Osteoblast (primary cell): ENCODE measurements around the gene ITPR1. TPM values are rescaled to one million over a fixed set of nuclear protein-coding genes. Genes with fewer than 3 reads are reported as not detected.

ENCODE experiments used
- DNase-seq: peaks from one replicate; pipeline ENCODE4 v3.0.0; 2011; ENCODE audit warnings: low spot score, mixed read lengths; ENCODE audit not compliant: insufficient read length; ENCODE audit errors: missing footprints
- H2AFZ ChIP-seq: 2 replicates; pipeline ENCODE4 v1.6.0; 2011; ENCODE audit warnings: mild to moderate bottlenecking, low read length
- H3K27ac ChIP-seq: 2 replicates; pipeline ENCODE4 v1.5.1; 2011; ENCODE audit warnings: mild to moderate bottlenecking, low read depth, low read length, moderate library complexity
- H3K27me3 ChIP-seq: 2 replicates; pipeline ENCODE4 v1.6.0; 2012; ENCODE audit warnings: mild to moderate bottlenecking, control low read depth, inconsistent platforms, low read length, moderate library complexity; ENCODE audit not compliant: insufficient read depth
- H3K36me3 ChIP-seq: 2 replicates; pipeline ENCODE4 v1.5.1; 2011; ENCODE audit warnings: mild to moderate bottlenecking, low read length, control low read depth, moderate library complexity; ENCODE audit not compliant: insufficient read depth
- H3K4me1 ChIP-seq: 2 replicates; pipeline ENCODE4 v1.5.1; 2011; ENCODE audit warnings: mild to moderate bottlenecking, low read length, control low read depth, moderate library complexity; ENCODE audit not compliant: insufficient read depth
- H3K4me2 ChIP-seq: 2 replicates; pipeline ENCODE4 v1.6.0; 2011; ENCODE audit warnings: mild to moderate bottlenecking, low read length; ENCODE audit not compliant: insufficient read depth
- H3K4me3 ChIP-seq: fragments of 200-600 bp; sonication (generic); 3 replicates; pipeline ENCODE4 v1.5.1; 2012; ENCODE audit warnings: mild to moderate bottlenecking, low read length, inconsistent platforms; ENCODE audit not compliant: insufficient read depth
- H3K79me2 ChIP-seq: 2 replicates; pipeline ENCODE4 v1.6.0; 2012; ENCODE audit warnings: mild to moderate bottlenecking, low read length, control low read depth, inconsistent platforms; ENCODE audit not compliant: insufficient read depth
- H3K9me3 ChIP-seq: 2 replicates; pipeline ENCODE4 v1.5.1; 2011; ENCODE audit warnings: low read depth, low read length, control low read depth
- H4K20me1 ChIP-seq: 2 replicates; pipeline ENCODE4 v1.6.0; 2012; ENCODE audit warnings: mild to moderate bottlenecking, low read length, control low read depth; ENCODE audit not compliant: insufficient read depth
- total RNA-seq: library from RNA; depleted of rRNA; stranded (reverse); fragments of >200 nt; gene quantifications from 2 replicates; pipeline ENCODE4 v1.2.3, GENCODE V29; 2012
- TF ChIP-seq, protein P1 (sequence below): IDR thresholded peaks from 2 replicates; pipeline ENCODE4 v1.5.1; 2011; ENCODE audit warnings: mild to moderate bottlenecking, low read depth, low read length, moderate library complexity; ENCODE audit errors: extremely low read depth

The ITPR1 gene
- total RNA-seq, 1 donor = 16.6 TPM

DNA sequence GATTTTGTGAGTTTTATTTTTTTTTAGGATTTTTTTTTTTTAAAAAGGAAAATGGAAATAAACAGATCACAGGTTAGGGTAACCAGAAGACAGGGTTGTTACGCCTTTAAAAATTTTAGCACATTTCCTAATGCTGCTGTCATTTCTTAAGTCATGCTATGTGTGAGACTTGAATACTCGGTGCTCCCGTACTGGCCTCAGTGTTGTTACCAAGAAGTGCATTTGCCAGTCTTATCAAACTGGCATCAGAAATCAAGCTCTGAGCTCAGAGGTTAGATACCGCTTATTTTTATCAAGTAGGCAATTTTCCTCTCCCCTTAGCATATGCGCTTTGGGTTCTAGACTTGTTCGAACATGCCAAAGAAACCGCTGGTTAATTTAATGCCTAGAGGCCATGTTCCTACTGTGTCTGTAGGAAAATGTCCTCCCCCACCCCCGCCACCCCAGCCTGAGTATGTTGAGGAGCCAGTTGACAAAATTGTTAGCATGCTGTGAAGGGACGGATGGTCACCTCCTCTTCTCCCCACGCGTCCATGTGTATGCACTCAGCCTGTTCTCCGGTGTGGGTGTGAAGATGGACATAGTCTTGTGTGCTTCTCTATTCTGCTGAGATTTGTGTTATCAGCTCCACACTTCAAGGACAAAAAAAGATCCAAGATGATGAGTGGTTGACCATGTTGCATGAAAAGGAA is 88.9 kb downstream of the ITPR1 start:
- no peak overlapping the region for H3K4me3 ChIP-seq

GRCh38 chr3:4582624-4583023 is 89.5 kb downstream of the ITPR1 start:
- Histone ChIP-seq H3K4me3 (no peak overlapping the region), H3K79me2 (no peaks in the 10 kb centered on the region), H3K9me3 (no peaks in the 10 kb centered on the region), H3K4me2 (peak overlapping the region; percentile 89), H3K27me3 (no peaks in the 10 kb centered on the region), H3K4me1 (peaks cover 26% of the 10 kb centered on the region), H3K27ac (no peak overlapping the region), H4K20me1 (no peaks in the 10 kb centered on the region), H3K36me3 (no peaks in the 10 kb centered on the region), H2AFZ (peak overlapping the region; percentile 7)
- no peak for DNase-seq
- TF ChIP-seq, protein P1, sequence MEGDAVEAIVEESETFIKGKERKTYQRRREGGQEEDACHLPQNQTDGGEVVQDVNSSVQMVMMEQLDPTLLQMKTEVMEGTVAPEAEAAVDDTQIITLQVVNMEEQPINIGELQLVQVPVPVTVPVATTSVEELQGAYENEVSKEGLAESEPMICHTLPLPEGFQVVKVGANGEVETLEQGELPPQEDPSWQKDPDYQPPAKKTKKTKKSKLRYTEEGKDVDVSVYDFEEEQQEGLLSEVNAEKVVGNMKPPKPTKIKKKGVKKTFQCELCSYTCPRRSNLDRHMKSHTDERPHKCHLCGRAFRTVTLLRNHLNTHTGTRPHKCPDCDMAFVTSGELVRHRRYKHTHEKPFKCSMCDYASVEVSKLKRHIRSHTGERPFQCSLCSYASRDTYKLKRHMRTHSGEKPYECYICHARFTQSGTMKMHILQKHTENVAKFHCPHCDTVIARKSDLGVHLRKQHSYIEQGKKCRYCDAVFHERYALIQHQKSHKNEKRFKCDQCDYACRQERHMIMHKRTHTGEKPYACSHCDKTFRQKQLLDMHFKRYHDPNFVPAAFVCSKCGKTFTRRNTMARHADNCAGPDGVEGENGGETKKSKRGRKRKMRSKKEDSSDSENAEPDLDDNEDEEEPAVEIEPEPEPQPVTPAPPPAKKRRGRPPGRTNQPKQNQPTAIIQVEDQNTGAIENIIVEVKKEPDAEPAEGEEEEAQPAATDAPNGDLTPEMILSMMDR = no peak

More for the DNA sequence above, 88.9 kb downstream of the ITPR1 start:
- no peaks in the 10 kb centered on the region for H3K36me3 ChIP-seq
- H3K27me3 ChIP-seq = no peaks in the 10 kb centered on the region
- peaks cover 26% of the 10 kb centered on the region for H3K4me1 ChIP-seq
- H2AFZ ChIP-seq = peak overlapping the region; percentile 7
- no peak for DNase-seq
- peak overlapping the region; percentile 89 for H3K4me2 ChIP-seq
- no peak overlapping the region for H3K27ac ChIP-seq
- TF ChIP-seq, protein P1 = no peak
- no peaks in the 10 kb centered on the region for H4K20me1 ChIP-seq
- no peaks in the 10 kb centered on the region for H3K79me2 ChIP-seq
- no peaks in the 10 kb centered on the region for H3K9me3 ChIP-seq

- Histone ChIP-seq H3K27ac (peak overlapping the region; percentile 9), H3K9me3 (no peaks in the 10 kb centered on the region), H3K36me3 (no peaks in the 10 kb centered on the region), H2AFZ (peak overlapping the region; percentile 89), H3K4me1 (peaks cover 26% of the 10 kb centered on the region), H3K4me3 (peak overlapping the region; percentile 8), H3K27me3 (no peaks in the 10 kb centered on the region), H4K20me1 (no peaks in the 10 kb centered on the region), H3K79me2 (no peaks in the 10 kb centered on the region), H3K4me2 (peak overlapping the region; percentile 89)
- no peak for DNase-seq
- TF ChIP-seq, protein P1 = no peak
Observed at GRCh38 chr3:4583416-4583815, 90.3 kb downstream of the ITPR1 start.

GRCh38 chr3:4584456-4585249 is 91.5 kb downstream of the ITPR1 start:
- Histone ChIP-seq H4K20me1 (no peaks in the 10 kb centered on the region), H2AFZ (peak overlapping the region; percentile 89)

More at GRCh38 chr3:4584456-4585249, 91.5 kb downstream of the ITPR1 start:
- Histone ChIP-seq H3K36me3 (no peaks in the 10 kb centered on the region), H3K4me2 (peak overlapping the region; percentile 89), H3K4me1 (peaks cover 28% of the 10 kb centered on the region), H3K27ac (no peak overlapping the region), H3K9me3 (no peaks in the 10 kb centered on the region), H3K4me3 (peak overlapping the region; percentile 69), H3K79me2 (no peaks in the 10 kb centered on the region), H3K27me3 (no peaks in the 10 kb centered on the region)
- DNase-seq = peak; percentile 89
- TF ChIP-seq, protein P1 = peak; percentile 23
